ENCODE measurements around the gene COX17. TPM values are rescaled to one million over a fixed set of nuclear protein-coding genes. Genes with fewer than 3 reads are reported as not detected.

The COX17 gene
- total and polyA plus RNA-seq, 2 experiments from 2014 or later = 28.3 to 87.2 TPM

DNA sequence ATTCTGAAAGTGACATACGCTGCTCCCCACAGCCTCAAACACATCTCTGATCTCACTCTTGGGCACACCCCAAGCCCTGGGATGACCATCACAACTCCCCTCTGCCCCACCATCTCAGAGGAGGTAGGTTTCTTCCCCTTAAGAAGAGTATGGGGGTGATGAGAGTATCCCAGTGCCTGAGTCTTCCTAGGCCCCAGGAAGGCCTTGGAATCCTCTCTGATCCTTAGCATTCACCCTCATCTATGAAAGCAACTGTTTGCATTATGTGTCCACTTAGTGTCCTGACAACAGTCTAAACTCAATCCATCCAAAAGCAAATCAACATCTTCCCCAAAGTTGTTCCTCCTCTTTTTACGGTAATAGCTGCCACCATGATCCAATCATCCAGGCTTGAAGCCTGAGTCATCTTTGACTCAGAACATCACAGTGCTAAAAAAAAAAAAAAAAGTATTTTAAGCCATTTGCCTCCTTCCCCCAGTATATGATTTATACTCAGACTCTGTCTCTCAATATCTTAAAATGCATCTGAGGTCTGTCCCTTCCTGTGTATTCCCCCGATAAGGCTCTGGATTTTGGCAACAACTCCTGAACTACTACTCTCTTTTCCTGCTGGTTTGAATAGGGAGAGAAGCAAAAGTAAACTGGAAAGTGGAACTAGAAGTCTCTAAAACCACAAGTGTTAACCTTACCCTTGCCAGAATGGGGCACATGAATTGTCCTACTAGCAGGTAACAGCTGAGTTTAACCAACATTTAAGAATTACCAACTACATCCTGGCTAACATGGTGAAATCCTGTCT lies 39.3 kb downstream of the COX17 start:
- Histone ChIP-seq H2AFZ (no peak overlapping the region), H3K27me3 (no peaks in the 10 kb centered on the region), H3K9me3 (ENCODE audit: low read depth) (no peaks in the 10 kb centered on the region), H3K79me2 (no peaks in the 10 kb centered on the region), H3K9me2 (replicated peaks; ENCODE audit: insufficient read depth) (no peaks in the 10 kb centered on the region), H3K4me1 (ENCODE audit: insufficient read depth) (no peaks in the 10 kb centered on the region), H3K4me2 (no peak overlapping the region), H4K20me1 (ENCODE audit: insufficient read depth, poor library complexity, severe bottlenecking) (no peaks in the 10 kb centered on the region), H3K4me3 (no peak overlapping the region), H3K36me3 (replicated peaks; ENCODE audit: insufficient read depth, low read depth) (no peaks in the 10 kb centered on the region), H3K27ac (peak overlapping the region; percentile 87)
- 83% methylated on average over 3 of the region's 3 CpGs for WGBS (ENCODE audit: low lambda C conversion rate, missing lambda C conversion rate)
- peak; percentile 22 for DNase-seq (ENCODE audit: low spot score)
- TF ChIP-seq CTCF (IDR thresholded peaks at IDR 0.05; ENCODE audit: poor library complexity) (no peak), EZH2 (IDR thresholded peaks at IDR 0.05; ENCODE audit: borderline replicate concordance) (no peak), EZH2phosphoT487 (IDR thresholded peaks at IDR 0.05; ENCODE audit: low read depth, severe bottlenecking, unreplicated experiment) (no peak)

DNA sequence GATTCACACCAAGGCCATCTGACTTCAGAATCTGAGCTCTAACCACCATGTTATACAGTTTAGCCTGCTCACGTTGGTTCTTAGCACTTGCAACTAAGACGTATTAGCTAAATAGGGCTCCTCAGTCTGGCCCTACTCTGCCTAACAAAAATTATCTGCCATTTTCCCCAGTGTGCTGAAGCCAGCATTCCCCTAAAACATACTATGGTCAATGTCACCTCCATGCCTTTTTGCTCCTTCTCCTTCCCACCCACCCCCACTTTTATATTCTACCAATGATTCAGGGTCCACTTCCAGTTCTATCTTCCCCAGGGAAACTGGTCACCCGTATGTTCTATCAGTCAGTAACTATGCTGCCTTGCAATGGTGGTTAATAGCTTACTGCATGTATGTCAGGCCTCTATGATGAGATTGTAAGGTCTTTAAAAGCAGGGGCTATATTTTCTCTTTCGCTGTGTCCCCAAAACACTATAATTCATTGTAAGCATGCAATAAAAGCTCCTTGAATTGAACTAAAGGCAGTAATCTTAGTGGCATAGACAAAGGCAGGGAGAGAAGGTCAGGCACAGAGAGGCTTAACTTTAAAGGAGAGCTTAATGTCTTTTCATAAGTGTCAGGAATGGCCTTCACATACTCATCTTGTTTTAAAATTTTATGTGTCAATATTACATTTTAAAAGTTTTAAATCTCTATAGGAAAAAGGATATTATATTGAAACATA lies 40.2 kb downstream of the COX17 start:
- Histone ChIP-seq H2AFZ (peak overlapping the region; percentile 10), H3K27me3 (no peaks in the 10 kb centered on the region), H3K9me2 (replicated peaks; ENCODE audit: insufficient read depth) (no peaks in the 10 kb centered on the region), H3K4me2 (no peak overlapping the region), H3K4me1 (ENCODE audit: insufficient read depth) (no peaks in the 10 kb centered on the region), H3K4me3 (no peak overlapping the region), H3K36me3 (replicated peaks; ENCODE audit: insufficient read depth, low read depth) (no peaks in the 10 kb centered on the region), H4K20me1 (ENCODE audit: insufficient read depth, poor library complexity, severe bottlenecking) (no peaks in the 10 kb centered on the region), H3K27ac (peak overlapping the region; percentile 87), H3K79me2 (no peaks in the 10 kb centered on the region), H3K9me3 (ENCODE audit: low read depth) (no peaks in the 10 kb centered on the region)
- TF ChIP-seq EZH2phosphoT487 (IDR thresholded peaks at IDR 0.05; ENCODE audit: low read depth, severe bottlenecking, unreplicated experiment) = no peak
- TF ChIP-seq CTCF (IDR thresholded peaks at IDR 0.05; ENCODE audit: poor library complexity) = no peak
- no peak for TF ChIP-seq EZH2 (IDR thresholded peaks at IDR 0.05; ENCODE audit: borderline replicate concordance)
- no peak for DNase-seq (ENCODE audit: low spot score)
- 90% methylated on average over 4 of the region's 4 CpGs for WGBS (ENCODE audit: low lambda C conversion rate, missing lambda C conversion rate)

- Histone ChIP-seq H3K9me2 (replicated peaks; ENCODE audit: insufficient read depth) (no peaks in the 10 kb centered on the region), H3K27me3 (no peaks in the 10 kb centered on the region), H3K79me2 (no peaks in the 10 kb centered on the region), H3K9me3 (ENCODE audit: low read depth) (no peaks in the 10 kb centered on the region), H4K20me1 (ENCODE audit: insufficient read depth, poor library complexity, severe bottlenecking) (no peaks in the 10 kb centered on the region), H3K4me2 (no peak overlapping the region), H3K4me1 (ENCODE audit: insufficient read depth) (no peaks in the 10 kb centered on the region), H2AFZ (peak overlapping the region; percentile 10), H3K27ac (peak overlapping the region; percentile 75), H3K4me3 (no peak overlapping the region), H3K36me3 (replicated peaks; ENCODE audit: insufficient read depth, low read depth) (no peaks in the 10 kb centered on the region)
- WGBS (ENCODE audit: low lambda C conversion rate, missing lambda C conversion rate) = 90% methylated on average over 1 of the region's 1 CpG
- no peak for DNase-seq (ENCODE audit: low spot score)
- no peak for TF ChIP-seq CTCF (IDR thresholded peaks at IDR 0.05; ENCODE audit: poor library complexity)
- TF ChIP-seq EZH2phosphoT487 (IDR thresholded peaks at IDR 0.05; ENCODE audit: low read depth, severe bottlenecking, unreplicated experiment) = no peak
- TF ChIP-seq EZH2 (IDR thresholded peaks at IDR 0.05; ENCODE audit: borderline replicate concordance) = no peak
These were observed 41.0 kb downstream of the COX17 start for GRCh38 chr3:119636249-119636648.
